B cell (primary cell): ENCODE data around the gene POTEF. TPM values are rescaled to one million over a fixed set of nuclear protein-coding genes. Genes with fewer than 3 reads are reported as not detected.
"Not testable (repeated sequence)": the region's sequence is repeated elsewhere in the genome, so short reads cannot be mapped to it uniquely, and the experiment has no call there.

ENCODE experiments used
- ATAC-seq: fragments of 200-7000 bp; cut with Tn5 transposase; one replicate; pipeline ENCODE4 v1.10.0; 2021; ENCODE audit warnings: low read depth, mild to moderate bottlenecking, moderate number of reproducible peaks, moderate library complexity
- CTCF ChIA-PET: fragments of 350-600 bp; sonication (Branson Sonifier 250); formaldehyde crosslinking; loops from one replicate; lab custom pipeline; 2021; ENCODE audit warnings: antibody characterized with exemption, inconsistent platforms; lab: Charles Lee
- POLR2A ChIA-PET: fragments of 350-600 bp; sonication (Branson Sonifier 250); formaldehyde crosslinking; loops from one replicate; lab custom pipeline; 2021; ENCODE audit warnings: antibody characterized with exemption; lab: Charles Lee
- DNase-seq: peaks from one replicate; pipeline ENCODE4 v3.0.0; 2013
- H2AFZ ChIP-seq: 2 replicates; pipeline ENCODE4 v1.6.1; 2012; ENCODE audit warnings: mild to moderate bottlenecking, low read depth, low read length; ENCODE audit not compliant: insufficient read depth, poor library complexity, severe bottlenecking
- H3K27ac ChIP-seq, 2 donors: 1 replicate in 1 of 2; 2 replicates in 1 of 2; pipeline ENCODE4 v1.5.1; 2012 to 2013; ENCODE audit warnings: low read length in 2 of 2, mild to moderate bottlenecking in 2 of 2, moderate library complexity in 1 of 2
- H3K27me3 ChIP-seq, 4 experiments: fragments of 200-600 bp in 1 of 4; sonication (generic) in 1 of 4; replicated peaks in 1 of 4; 1 replicate in 2 of 4; 2 replicates in 2 of 4; pipeline versions ENCODE4 v1.6.1 to v1.7.0; 2013 to 2016; ENCODE audit warnings: low read length in 3 of 4, mild to moderate bottlenecking in 2 of 4, mixed read lengths in 1 of 4, moderate library complexity in 1 of 4; ENCODE audit not compliant: insufficient read depth in 4 of 4, control insufficient read depth in 3 of 4; ENCODE audit errors: control extremely low read depth in 1 of 4
- H3K36me3 ChIP-seq, 2 experiments: replicated peaks in 1 of 2; 1 replicate in 1 of 2; 2 replicates in 1 of 2; pipeline versions ENCODE4 v1.6.1 to v1.7.1; 2013; ENCODE audit warnings: low read length in 1 of 2; ENCODE audit not compliant: insufficient read depth in 2 of 2, control insufficient read depth in 1 of 2; ENCODE audit errors: control extremely low read depth in 1 of 2, extremely low read depth in 1 of 2
- H3K4me1 ChIP-seq, 2 donors: fragments of 200-600 bp in 1 of 2; sonication (generic) in 1 of 2; 1 replicate in 1 of 2; 2 replicates in 1 of 2; pipeline versions ENCODE4 v1.5.1 to v1.6.1; 2013 to 2017; ENCODE audit warnings: low read length in 2 of 2; ENCODE audit not compliant: control insufficient read depth in 2 of 2, insufficient read depth in 2 of 2
- H3K4me2 ChIP-seq: replicated peaks from 2 replicates; pipeline ENCODE3; 2012; ENCODE audit warnings: mild to moderate bottlenecking, low read depth, low read length; ENCODE audit not compliant: poor library complexity, severe bottlenecking
- H3K4me3 ChIP-seq, 5 experiments: fragments of 200-600 bp in 1 of 5; sonication (generic) in 1 of 5; 1 replicate in 3 of 5; 2 replicates in 2 of 5; pipeline versions ENCODE4 v1.5.1 to v1.7.0; 2011 to 2016; ENCODE audit warnings: low read length in 4 of 5, mild to moderate bottlenecking in 4 of 5, low read depth in 2 of 5, control low read depth in 1 of 5, moderate library complexity in 1 of 5; ENCODE audit not compliant: insufficient read depth in 1 of 5; ENCODE audit errors: control extremely low read depth in 1 of 5, extremely low read depth in 1 of 5
- H3K79me2 ChIP-seq: fragments of 200-600 bp; sonication (generic); one replicate; pipeline ENCODE4 v1.6.0; 2016; ENCODE audit warnings: low read length; ENCODE audit not compliant: control insufficient read depth, insufficient read depth
- H3K9ac ChIP-seq: fragments of 200-600 bp; sonication (generic); 2 replicates; pipeline ENCODE4 v1.6.1; 2017; ENCODE audit warnings: mild to moderate bottlenecking, low read length, moderate library complexity
- H3K9me3 ChIP-seq, 3 donors: one replicate each; pipeline versions ENCODE4 v1.6.1 to v1.7.1; 2013; ENCODE audit warnings: low read length in 2 of 3; ENCODE audit not compliant: control insufficient read depth in 2 of 3, insufficient read depth in 1 of 3; ENCODE audit errors: control extremely low read depth in 1 of 3
- H4K20me1 ChIP-seq: 2 replicates; pipeline ENCODE4 v1.6.0; 2012; ENCODE audit warnings: mild to moderate bottlenecking, low read length; ENCODE audit not compliant: insufficient read depth, control insufficient read depth, poor library complexity, severe bottlenecking
- H3K27ac Mint-ChIP-seq: one replicate; pipeline ENCODE4 v1.8.0; 2021; ENCODE audit warnings: mixed read lengths
- H3K27me3 Mint-ChIP-seq: one replicate; pipeline ENCODE4 v1.8.0; 2021; ENCODE audit warnings: mixed read lengths
- H3K4me1 Mint-ChIP-seq: one replicate; pipeline ENCODE4 v1.8.0; 2021; ENCODE audit warnings: mixed read lengths
- H3K4me3 Mint-ChIP-seq: one replicate; pipeline ENCODE4 v1.8.0; 2021; ENCODE audit warnings: mixed read lengths
- H3K9me3 Mint-ChIP-seq: one replicate; pipeline ENCODE4 v1.8.0; 2022; ENCODE audit warnings: mixed read lengths; ENCODE audit not compliant: insufficient read depth
- EZH2 ChIP-seq: IDR thresholded peaks from 2 replicates; pipeline ENCODE4 v1.6.1; 2012; ENCODE audit warnings: borderline replicate concordance, low read depth, mild to moderate bottlenecking, moderate library complexity, low read length; ENCODE audit not compliant: insufficient read depth, poor library complexity, severe bottlenecking
- WGBS: methylation state at CpG from one replicate; pipeline ENCODE4 v1.1.5; 2013; ENCODE audit warnings: missing lambda C conversion rate; ENCODE audit not compliant: insufficient coverage; 5-methylcytosine and 5-hydroxymethylcytosine counted together
- intact Hi-C: fragments of 100-400 bp; cut with micrococcal nuclease; formaldehyde crosslinking; loops from one replicate; pipeline ENCODE4 v1.10.0; 2022
- polyA plus RNA-seq: library from polyadenylated mRNA; depleted of rRNA; stranded (reverse); fragments of >200 nt; gene quantifications from 2 replicates; pipeline ENCODE4 v1.2.3, GENCODE V29; 2012
- total RNA-seq, 2 donors: library from RNA; stranded (reverse); fragments of 120-200 nt in 1 of 2; gene quantifications; 1 replicate in 1 of 2; 2 replicates in 1 of 2; pipeline versions ENCODE4 v1.2.3 to v1.2.4, GENCODE V29; 2013 to 2022
- TF ChIP-seq, protein P1 (sequence below): fragments of 200-600 bp; IDR thresholded peaks from one replicate; pipeline ENCODE4 v1.8.0; 2022; ENCODE audit warnings: antibody characterized with exemption, mild to moderate bottlenecking

POTEF gene
- total and polyA plus RNA-seq, 2 donors (not counting 1 experiment from before 2014, with no cell fraction given) = not detected

GRCh38 chr2:130165293-130166016 lies 36.4 kb upstream of the POTEF start:
- no peaks in the 10 kb centered on the region for H3K9me3 Mint-ChIP-seq
- TF ChIP-seq, protein P1, sequence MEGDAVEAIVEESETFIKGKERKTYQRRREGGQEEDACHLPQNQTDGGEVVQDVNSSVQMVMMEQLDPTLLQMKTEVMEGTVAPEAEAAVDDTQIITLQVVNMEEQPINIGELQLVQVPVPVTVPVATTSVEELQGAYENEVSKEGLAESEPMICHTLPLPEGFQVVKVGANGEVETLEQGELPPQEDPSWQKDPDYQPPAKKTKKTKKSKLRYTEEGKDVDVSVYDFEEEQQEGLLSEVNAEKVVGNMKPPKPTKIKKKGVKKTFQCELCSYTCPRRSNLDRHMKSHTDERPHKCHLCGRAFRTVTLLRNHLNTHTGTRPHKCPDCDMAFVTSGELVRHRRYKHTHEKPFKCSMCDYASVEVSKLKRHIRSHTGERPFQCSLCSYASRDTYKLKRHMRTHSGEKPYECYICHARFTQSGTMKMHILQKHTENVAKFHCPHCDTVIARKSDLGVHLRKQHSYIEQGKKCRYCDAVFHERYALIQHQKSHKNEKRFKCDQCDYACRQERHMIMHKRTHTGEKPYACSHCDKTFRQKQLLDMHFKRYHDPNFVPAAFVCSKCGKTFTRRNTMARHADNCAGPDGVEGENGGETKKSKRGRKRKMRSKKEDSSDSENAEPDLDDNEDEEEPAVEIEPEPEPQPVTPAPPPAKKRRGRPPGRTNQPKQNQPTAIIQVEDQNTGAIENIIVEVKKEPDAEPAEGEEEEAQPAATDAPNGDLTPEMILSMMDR = no peak
- no peak for TF ChIP-seq EZH2
- Histone ChIP-seq H3K9ac (no peak overlapping the region), H3K27me3 (no peaks in the 10 kb centered on the region), H3K9me3 (no peaks in the 10 kb centered on the region), H2AFZ (no peak overlapping the region), H3K79me2 (no peaks in the 10 kb centered on the region), H3K4me2 (no peak overlapping the region), H3K36me3 (peaks cover 2 to 39% of the 10 kb centered on the region in 2 experiments), H4K20me1 (no peaks in the 10 kb centered on the region), H3K27ac (no peak overlapping the region), H3K4me3 (no peak overlapping the region), H3K4me1 (no peaks in the 10 kb centered on the region)
- ChIA-PET POLR2A (no interaction called here), CTCF (no interaction called here)
- WGBS = 100% methylated on average over 2 of the region's 8 CpGs
- ATAC-seq = no peak
- H3K4me1 Mint-ChIP-seq = no peaks in the 10 kb centered on the region
- intact Hi-C loops = no loop called here
- no peak overlapping the region for H3K4me3 Mint-ChIP-seq
- no peaks in the 10 kb centered on the region for H3K27me3 Mint-ChIP-seq
- H3K27ac Mint-ChIP-seq = no peak overlapping the region
- DNase-seq = no peak

- Histone ChIP-seq H3K4me2 (no peak overlapping the region), H2AFZ (no peak overlapping the region), H3K27me3 (no peaks in the 10 kb centered on the region), H3K9me3 (peaks cover 0 to 2% (median 0%) of the 10 kb centered on the region in 3 donors), H3K4me1 (peaks cover 12 to 16% of the 10 kb centered on the region in 2 donors), H4K20me1 (no peaks in the 10 kb centered on the region), H3K4me3 (no peak overlapping the region), H3K27ac (no peak overlapping the region), H3K9ac (no peak overlapping the region), H3K79me2 (no peaks in the 10 kb centered on the region), H3K36me3 (peaks cover 2 to 31% of the 10 kb centered on the region in 2 experiments)
- Mint-ChIP-seq H3K4me1 (peaks cover 15% of the 10 kb centered on the region), H3K9me3 (no peaks in the 10 kb centered on the region), H3K27ac (no peak overlapping the region), H3K4me3 (no peak overlapping the region), H3K27me3 (no peaks in the 10 kb centered on the region)
- TF ChIP-seq, protein P1 = no peak
- TF ChIP-seq EZH2 = no peak
- WGBS = 96% methylated on average over 8 of the region's 9 CpGs
- intact Hi-C loops = no loop called here
- POLR2A ChIA-PET = no interaction called here
- no peak for ATAC-seq
- no peak for DNase-seq
- CTCF ChIA-PET = no interaction called here
Observed at GRCh38 chr2:130162968-130163367, 33.9 kb upstream of the POTEF start.

GRCh38 chr2:130162486-130162885 lies 33.5 kb upstream of the POTEF start:
- H3K27ac Mint-ChIP-seq, H3K9ac ChIP-seq, ATAC-seq: not testable (repeated sequence)

More at GRCh38 chr2:130162486-130162885, 33.5 kb upstream of the POTEF start:
- H2AFZ ChIP-seq, H3K9me3 ChIP-seq, CTCF ChIA-PET, DNase-seq, H4K20me1 ChIP-seq, H3K27me3 Mint-ChIP-seq, H3K4me2 ChIP-seq, H3K9me3 Mint-ChIP-seq, POLR2A ChIA-PET, H3K4me3 ChIP-seq, H3K79me2 ChIP-seq, H3K27me3 ChIP-seq, H3K4me3 Mint-ChIP-seq, intact Hi-C loops, H3K27ac ChIP-seq: not testable (repeated sequence)
- Histone ChIP-seq H3K4me1 (peaks cover 17 to 21% of the 10 kb centered on the region in 2 donors), H3K36me3 (peaks cover 2 to 27% of the 10 kb centered on the region in 2 experiments)
- WGBS = 96% methylated on average over 3 of the region's 7 CpGs
- H3K4me1 Mint-ChIP-seq = peaks cover 20% of the 10 kb centered on the region
